Suppressor macrophage (primary cell): ENCODE measurements around the gene PSMB3.
A peak's percentile ranks its signal among the peaks of the same experiment; 100 is the strongest.

ENCODE experiments used
- DNase-seq, 4 experiments: peaks; one replicate each; pipeline ENCODE4 v3.0.0-alpha.2; 2020 to 2022

Gene PSMB3

GRCh38 chr17:38733982-38734973 lies 18.3 kb upstream of the PSMB3 start:
- DNase-seq: no peak

GRCh38 chr17:38735161-38735997 lies 17.2 kb upstream of the PSMB3 start:
- peak; percentile 48 to 75 (median 64) for DNase-seq

DNA sequence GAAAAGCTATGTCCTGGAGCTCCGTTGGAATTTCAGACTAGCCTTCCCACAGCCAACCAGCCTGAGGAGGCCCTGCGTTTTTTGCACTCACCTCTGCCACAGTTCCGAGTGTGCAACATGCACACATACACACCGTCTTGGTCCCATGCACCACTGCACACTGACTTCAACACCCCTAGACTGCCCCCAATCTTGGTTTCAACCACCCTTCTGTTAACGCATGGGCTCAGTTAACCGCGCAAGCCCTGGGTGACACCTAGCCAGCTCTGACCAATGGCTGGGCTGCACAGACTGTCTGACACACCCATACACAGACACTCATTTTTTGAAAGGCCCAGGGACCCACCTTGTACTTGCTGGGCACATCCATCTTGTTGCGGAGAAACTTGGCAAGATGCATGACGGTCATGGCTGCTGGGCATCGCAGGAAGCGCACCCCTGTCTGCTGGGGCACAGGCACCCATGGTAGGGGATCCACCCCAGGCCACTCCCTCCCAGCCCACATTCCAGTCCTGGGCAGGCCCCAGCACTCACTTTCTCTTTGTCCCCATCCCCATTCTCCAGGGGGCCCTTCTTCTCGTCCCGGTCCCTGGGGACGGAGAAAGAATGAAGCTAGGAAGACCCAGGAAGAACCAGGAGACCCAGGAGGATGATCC lies 14.4 kb upstream of the PSMB3 start:
- DNase-seq: no peak

DNA sequence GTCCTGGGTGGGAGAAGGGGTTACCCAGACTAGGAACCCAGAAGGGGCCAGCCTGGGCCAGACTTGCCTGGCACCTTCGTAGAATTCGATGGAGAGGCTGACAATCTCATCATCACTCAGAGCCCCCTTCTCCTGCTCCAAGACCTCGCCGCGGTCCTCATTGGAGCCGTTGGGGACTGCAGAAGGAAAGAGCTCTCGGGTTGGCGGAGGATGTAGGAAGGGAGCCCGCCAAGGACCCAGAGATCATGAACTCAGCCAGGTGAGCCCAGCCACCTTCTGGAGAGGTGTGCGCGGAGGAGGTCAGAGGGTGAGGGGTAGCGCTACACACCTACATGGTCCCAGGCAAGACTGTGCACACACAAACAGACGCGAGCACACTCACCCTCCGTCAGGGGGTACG lies 13.9 kb upstream of the PSMB3 start:
- DNase-seq: no peak

GRCh38 chr17:38739305-38739704 lies 13.2 kb upstream of the PSMB3 start:
- no peak for DNase-seq

- DNase-seq: no peak
These were observed 12.5 kb upstream of the PSMB3 start for GRCh38 chr17:38740044-38740443.

GRCh38 chr17:38740806-38741205 lies 11.7 kb upstream of the PSMB3 start:
- no peak for DNase-seq

DNA sequence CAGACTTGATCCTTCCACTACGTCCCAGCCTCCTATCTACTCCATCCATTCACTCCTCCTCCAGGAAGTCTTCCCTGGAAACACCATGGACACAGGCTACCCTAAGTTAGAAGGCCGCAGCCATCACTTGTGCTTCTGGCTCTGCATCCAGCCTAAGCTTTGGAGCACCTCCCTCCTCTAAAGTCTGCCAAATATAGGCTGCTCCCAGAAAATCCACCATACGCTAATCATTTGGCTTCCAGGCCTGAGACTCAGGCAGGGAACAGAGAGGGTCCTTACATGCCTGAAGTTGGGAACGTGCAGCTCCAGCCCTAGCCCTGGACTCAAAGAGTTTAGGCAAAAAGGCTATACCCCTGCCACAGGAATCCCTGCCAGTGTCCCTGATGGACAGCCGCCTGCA lies 11.1 kb upstream of the PSMB3 start:
- no peak for DNase-seq

GRCh38 chr17:38741921-38742410 lies 10.6 kb upstream of the PSMB3 start:
- DNase-seq: no peak

DNA sequence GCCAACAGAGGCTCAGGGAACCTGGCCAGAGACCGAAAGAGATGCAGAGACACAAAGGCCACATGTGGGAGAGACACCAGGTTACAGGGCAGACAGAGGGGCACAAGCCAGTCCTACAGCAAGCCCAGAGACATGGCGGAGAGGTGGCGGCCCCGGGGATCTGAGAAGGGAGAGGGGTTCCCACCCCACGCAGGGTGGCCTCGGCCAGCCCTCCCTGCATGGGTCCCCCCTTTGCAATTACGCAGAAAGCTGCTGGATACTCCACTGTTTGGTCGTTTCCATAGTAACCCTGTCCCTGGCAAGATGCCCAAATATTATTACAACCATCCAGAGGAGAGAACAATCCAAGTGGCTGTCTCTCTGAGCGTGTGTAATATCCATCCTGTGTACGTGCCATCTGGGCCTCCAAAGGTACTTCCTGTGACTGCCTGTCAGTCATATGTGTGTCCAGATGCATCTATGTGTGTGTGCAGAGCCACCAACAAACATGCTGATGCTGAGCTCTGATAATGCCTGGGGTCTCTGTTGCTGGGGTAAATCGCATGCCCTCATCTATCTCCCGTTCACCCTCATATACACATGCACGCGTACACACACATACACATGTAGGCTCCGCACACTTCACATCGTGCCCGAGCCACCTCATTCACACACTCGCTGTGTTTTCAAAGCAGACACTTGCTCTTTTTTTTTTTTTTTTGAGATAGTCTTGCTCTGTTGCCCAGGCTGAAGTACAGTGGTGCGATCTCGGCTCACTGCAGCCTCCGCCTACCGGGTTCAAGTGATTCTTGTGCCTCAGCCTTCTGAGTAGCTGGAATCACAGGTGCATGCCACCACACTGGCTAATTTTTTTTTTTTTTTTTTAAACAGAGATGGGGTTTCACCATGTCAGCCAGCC lies 9.9 kb upstream of the PSMB3 start:
- DNase-seq: peak in 1 of 4 experiments; percentile 14

- no peak for DNase-seq
These were observed 8.9 kb upstream of the PSMB3 start for GRCh38 chr17:38743556-38744171.

- DNase-seq: peak in 1 of 4 experiments; percentile 7
These were observed 7.0 kb upstream of the PSMB3 start for GRCh38 chr17:38745545-38745944.

GRCh38 chr17:38746004-38746848 lies 6.3 kb upstream of the PSMB3 start:
- no peak for DNase-seq

DNA sequence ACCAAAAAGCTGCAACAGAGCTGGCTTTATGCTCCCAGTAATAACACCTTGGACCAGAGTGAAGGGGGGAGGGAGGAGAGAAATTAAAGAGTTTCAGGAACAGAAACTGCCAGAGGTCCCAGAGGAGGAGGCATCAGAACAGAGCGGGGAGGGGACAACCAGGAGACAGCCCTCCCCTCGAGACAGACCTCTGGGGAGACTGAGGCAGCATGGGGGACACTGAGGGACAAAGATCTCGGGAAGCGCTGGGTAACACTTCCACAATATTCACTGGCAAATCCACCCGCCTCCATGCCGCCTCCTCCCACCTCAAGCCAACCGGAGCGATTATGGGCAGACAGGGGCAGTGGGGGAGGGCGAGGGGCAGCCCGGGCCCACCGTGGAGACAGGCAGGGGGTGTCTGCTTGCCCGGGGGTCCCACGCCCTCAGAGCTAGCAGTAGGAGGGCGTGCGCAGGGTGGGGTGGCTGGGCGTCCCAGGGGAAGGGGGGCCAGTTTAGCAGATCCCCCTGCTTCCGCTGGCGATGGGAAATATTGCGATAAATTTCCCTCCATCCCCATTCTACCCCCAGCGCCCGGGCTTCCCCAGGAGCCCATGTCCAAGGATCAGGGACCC lies 5.6 kb upstream of the PSMB3 start:
- DNase-seq: peak in 1 of 4 experiments; percentile 40

- peak in 1 of 4 experiments; percentile 9 for DNase-seq
These were observed 4.9 kb upstream of the PSMB3 start for GRCh38 chr17:38747463-38748148.

DNA sequence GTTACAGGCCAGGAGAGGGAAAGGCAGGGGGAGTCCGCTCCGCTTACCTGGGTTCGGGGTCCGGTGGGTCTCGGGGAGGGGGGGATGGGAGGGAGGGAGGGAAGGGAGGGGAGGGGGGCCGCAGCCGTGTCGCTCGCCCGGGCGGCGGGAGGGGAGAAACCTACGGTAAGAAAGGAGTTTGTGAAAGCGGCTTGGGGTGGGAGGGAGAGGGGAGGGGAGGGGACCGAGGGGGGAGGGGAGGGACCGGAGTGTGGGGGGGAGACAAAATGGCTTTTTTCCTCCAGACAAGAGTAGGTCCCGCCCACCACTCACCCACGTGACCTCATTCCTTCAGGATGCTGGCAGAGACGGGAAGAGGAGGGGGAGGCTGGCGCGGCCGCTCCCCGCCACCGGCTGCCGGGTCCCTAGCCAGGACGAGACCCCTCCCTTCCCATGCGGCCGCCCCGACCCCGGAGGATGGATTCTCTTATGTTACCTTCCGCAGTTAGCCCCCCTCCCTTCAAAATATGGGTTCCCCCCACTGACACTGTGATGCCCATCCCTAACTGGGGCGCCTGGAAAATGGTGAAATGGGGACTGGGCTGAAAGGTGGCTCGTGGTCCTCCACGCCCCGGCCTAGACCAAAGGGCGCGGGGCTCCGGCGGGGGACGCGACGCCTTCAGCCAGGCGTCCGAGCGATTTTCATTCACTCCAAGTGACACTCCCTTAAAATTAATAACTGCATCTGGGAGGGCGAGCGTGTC lies 4.2 kb upstream of the PSMB3 start, which contains the start of gene PCGF2:
Gene PCGF2 (minus strand): TSS at position 188 of the 743 bp plus-strand sequence. CDS start 7,934 bp downstream, outside the sequence.
- peak in 1 of 4 experiments; percentile 22 for DNase-seq

DNA sequence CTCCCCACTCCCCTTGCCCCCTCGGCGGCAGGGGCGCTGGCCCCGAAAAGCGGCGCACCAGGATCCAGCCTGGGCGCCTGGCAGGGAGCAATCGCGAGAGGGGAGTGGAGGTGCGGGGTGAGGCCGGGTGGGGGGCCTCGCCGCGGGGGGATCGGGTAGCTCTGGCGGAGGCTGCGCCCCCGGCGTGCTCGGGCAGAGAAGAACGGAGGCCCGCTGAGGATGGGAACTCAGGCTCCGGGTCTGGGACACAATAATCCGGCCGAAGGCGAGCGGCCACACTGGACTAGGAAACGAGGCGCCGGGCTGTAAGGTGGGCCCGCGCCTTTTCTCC lies 3.7 kb upstream of the PSMB3 start:
- DNase-seq: no peak
